NCI-H774 (cell line): ENCODE data around the gene DLX5.

Experiments
- DNase-seq: peaks from one replicate; lab custom pipeline; 2025; lab: John Stamatoyannopoulos, UW

DLX5 gene

GRCh38 chr7:96989859-96990317 lies 34.7 kb downstream of the DLX5 start:
- no peak for DNase-seq

GRCh38 chr7:96989241-96989858 lies 35.3 kb downstream of the DLX5 start:
- DNase-seq = no peak

- no peak for DNase-seq
These were observed 36.9 kb downstream of the DLX5 start for GRCh38 chr7:96987719-96988118.

GRCh38 chr7:96986901-96987300 lies 37.7 kb downstream of the DLX5 start:
- DNase-seq = no peak

- DNase-seq = no peak
These were observed 38.6 kb downstream of the DLX5 start for GRCh38 chr7:96985992-96986391.

GRCh38 chr7:96982586-96982985 lies 42.0 kb downstream of the DLX5 start:
- DNase-seq = no peak

- DNase-seq = no peak
These were observed 44.9 kb downstream of the DLX5 start for GRCh38 chr7:96979551-96980276.

- no peak for DNase-seq
These were observed 47.2 kb downstream of the DLX5 start for GRCh38 chr7:96977445-96977844.

- DNase-seq = no peak
These were observed 48.5 kb downstream of the DLX5 start for GRCh38 chr7:96976106-96976505.

GRCh38 chr7:96973986-96974385 lies 50.6 kb downstream of the DLX5 start:
- DNase-seq = no peak

GRCh38 chr7:96970739-96971138 lies 53.9 kb downstream of the DLX5 start:
- no peak for DNase-seq
